ENCODE data around the gene RNU1-3. TPM values are rescaled to one million over a fixed set of nuclear protein-coding genes. Genes with fewer than 3 reads are reported as not detected.
"Not testable (repeated sequence)": the region's sequence is repeated elsewhere in the genome, so short reads cannot be mapped to it uniquely, and the experiment has no call there.

Gene RNU1-3
- total RNA-seq, 1 experiment from 2014 or later, result 1,866 TPM

- CTCF ChIA-PET; H3K9me3 ChIP-seq (ENCODE audit: low read depth, low read length, poor library complexity, severe bottlenecking): not testable (repeated sequence)
Measured at GRCh38 chr1:16641159-16641975, 25.4 kb downstream of the RNU1-3 start.

GRCh38 chr1:16639091-16640031 is 27.4 kb downstream of the RNU1-3 start:
- BruUV-seq (replicated peaks); H3K36me3 ChIP-seq (ENCODE audit: insufficient read depth, low read length, poor library complexity, severe bottlenecking); DNase-seq (ENCODE audit: low spot score); H3K27me3 ChIP-seq (replicated peaks; ENCODE audit: insufficient read depth, low read depth, low read length, poor library complexity); H3K4me1 ChIP-seq (ENCODE audit: insufficient read depth, low read length, poor library complexity, severe bottlenecking); H3K27ac ChIP-seq (ENCODE audit: low read depth, low read length, poor library complexity, severe bottlenecking); H3K4me3 ChIP-seq (ENCODE audit: low read depth, low read length, poor library complexity, severe bottlenecking); POLR2A ChIA-PET (ENCODE audit: low non-redundant PET); H3K9me3 ChIP-seq (ENCODE audit: low read depth, low read length, poor library complexity, severe bottlenecking); intact Hi-C loops (cut with micrococcal nuclease; ENCODE audit: unreplicated experiment): not testable (repeated sequence)
- CTCF ChIA-PET, result interaction anchor here (1.4 kb wide), 1 partner anchor 18 kb away, joined by 3 read pairs; no protein-coding TSS in a partner anchor

More at GRCh38 chr1:16641159-16641975, 25.4 kb downstream of the RNU1-3 start:
- H3K36me3 ChIP-seq (ENCODE audit: insufficient read depth, low read length, poor library complexity, severe bottlenecking); H3K27ac ChIP-seq (ENCODE audit: low read depth, low read length, poor library complexity, severe bottlenecking); intact Hi-C loops (cut with micrococcal nuclease; ENCODE audit: unreplicated experiment); POLR2A ChIA-PET (ENCODE audit: low non-redundant PET); DNase-seq (ENCODE audit: low spot score); H3K4me3 ChIP-seq (ENCODE audit: low read depth, low read length, poor library complexity, severe bottlenecking); H3K27me3 ChIP-seq (replicated peaks; ENCODE audit: insufficient read depth, low read depth, low read length, poor library complexity): not testable (repeated sequence)
- peaks cover 12% of the 10 kb centered on the region for H3K4me1 ChIP-seq (ENCODE audit: insufficient read depth, low read length, poor library complexity, severe bottlenecking)
- BruUV-seq (replicated peaks), result TSS peak; percentile 11

- H3K4me3 ChIP-seq (ENCODE audit: low read depth, low read length, poor library complexity, severe bottlenecking); H3K4me1 ChIP-seq (ENCODE audit: insufficient read depth, low read length, poor library complexity, severe bottlenecking); intact Hi-C loops (cut with micrococcal nuclease; ENCODE audit: unreplicated experiment); BruUV-seq (replicated peaks); H3K27ac ChIP-seq (ENCODE audit: low read depth, low read length, poor library complexity, severe bottlenecking); H3K27me3 ChIP-seq (replicated peaks; ENCODE audit: insufficient read depth, low read depth, low read length, poor library complexity); POLR2A ChIA-PET (ENCODE audit: low non-redundant PET); DNase-seq (ENCODE audit: low spot score); H3K9me3 ChIP-seq (ENCODE audit: low read depth, low read length, poor library complexity, severe bottlenecking): not testable (repeated sequence)
- CTCF ChIA-PET, result interaction anchor here (1.4 kb wide), 1 partner anchor 17 kb away, joined by 3 read pairs; no protein-coding TSS in a partner anchor
- H3K36me3 ChIP-seq (ENCODE audit: insufficient read depth, low read length, poor library complexity, severe bottlenecking), result peaks cover 12% of the 10 kb centered on the region
Measured at GRCh38 chr1:16637941-16638778, 28.6 kb downstream of the RNU1-3 start.

- H3K36me3 ChIP-seq (ENCODE audit: insufficient read depth, low read length, poor library complexity, severe bottlenecking), result peaks cover 25% of the 10 kb centered on the region
- intact Hi-C loops (cut with micrococcal nuclease; ENCODE audit: unreplicated experiment); H3K4me1 ChIP-seq (ENCODE audit: insufficient read depth, low read length, poor library complexity, severe bottlenecking); POLR2A ChIA-PET (ENCODE audit: low non-redundant PET); H3K9me3 ChIP-seq (ENCODE audit: low read depth, low read length, poor library complexity, severe bottlenecking); H3K27ac ChIP-seq (ENCODE audit: low read depth, low read length, poor library complexity, severe bottlenecking); H3K4me3 ChIP-seq (ENCODE audit: low read depth, low read length, poor library complexity, severe bottlenecking); H3K27me3 ChIP-seq (replicated peaks; ENCODE audit: insufficient read depth, low read depth, low read length, poor library complexity); BruUV-seq (replicated peaks); DNase-seq (ENCODE audit: low spot score); CTCF ChIA-PET: not testable (repeated sequence)
Measured at GRCh38 chr1:16636551-16637195, 30.1 kb downstream of the RNU1-3 start.

- BruUV-seq (replicated peaks); H3K27ac ChIP-seq (ENCODE audit: low read depth, low read length, poor library complexity, severe bottlenecking); CTCF ChIA-PET; intact Hi-C loops (cut with micrococcal nuclease; ENCODE audit: unreplicated experiment); H3K27me3 ChIP-seq (replicated peaks; ENCODE audit: insufficient read depth, low read depth, low read length, poor library complexity); POLR2A ChIA-PET (ENCODE audit: low non-redundant PET); H3K4me1 ChIP-seq (ENCODE audit: insufficient read depth, low read length, poor library complexity, severe bottlenecking); DNase-seq (ENCODE audit: low spot score); H3K9me3 ChIP-seq (ENCODE audit: low read depth, low read length, poor library complexity, severe bottlenecking); H3K4me3 ChIP-seq (ENCODE audit: low read depth, low read length, poor library complexity, severe bottlenecking): not testable (repeated sequence)
- H3K36me3 ChIP-seq (ENCODE audit: insufficient read depth, low read length, poor library complexity, severe bottlenecking), result peaks cover 32% of the 10 kb centered on the region
Measured at GRCh38 chr1:16635959-16636358, 30.8 kb downstream of the RNU1-3 start.

GRCh38 chr1:16633540-16634282 is 33.0 kb downstream of the RNU1-3 start:
- H3K4me3 ChIP-seq (ENCODE audit: low read depth, low read length, poor library complexity, severe bottlenecking); H3K27ac ChIP-seq (ENCODE audit: low read depth, low read length, poor library complexity, severe bottlenecking); H3K4me1 ChIP-seq (ENCODE audit: insufficient read depth, low read length, poor library complexity, severe bottlenecking); BruUV-seq (replicated peaks); H3K27me3 ChIP-seq (replicated peaks; ENCODE audit: insufficient read depth, low read depth, low read length, poor library complexity); intact Hi-C loops (cut with micrococcal nuclease; ENCODE audit: unreplicated experiment); DNase-seq (ENCODE audit: low spot score); H3K9me3 ChIP-seq (ENCODE audit: low read depth, low read length, poor library complexity, severe bottlenecking); POLR2A ChIA-PET (ENCODE audit: low non-redundant PET): not testable (repeated sequence)
- CTCF ChIA-PET, result interaction anchor here (1.8 kb wide), 1 partner anchor 318 kb away, joined by 4 read pairs; no protein-coding TSS in a partner anchor
- peaks cover 45% of the 10 kb centered on the region for H3K36me3 ChIP-seq (ENCODE audit: insufficient read depth, low read length, poor library complexity, severe bottlenecking)
